Measurements from ENCODE around the gene CEBPE. TPM values are rescaled to one million over a fixed set of nuclear protein-coding genes. Genes with fewer than 3 reads are reported as not detected.

CEBPE gene
- total and polyA plus RNA-seq, 11 donors = 0.18 to 0.32 (median 0.24) TPM; not detected in 8

- Histone ChIP-seq H3K27ac (peak overlapping the region in 1 of 12 donors; percentile 86), H3K4me3 (no peak overlapping the region), H3K27me3 (no peaks in the 10 kb centered on the region), H3K4me1 (peaks cover 0 to 54% (median 9%) of the 10 kb centered on the region in 12 donors), H3K9me3 (no peaks in the 10 kb centered on the region), H3K36me3 (no peaks in the 10 kb centered on the region)
- TF ChIP-seq CTCF (IDR thresholded peaks at IDR 0.05) (no peak), POLR2A (IDR thresholded peaks at IDR 0.05) (no peak)
- ATAC-seq (no peak), DNase-seq (no peak)
- WGBS, 4 donors = 66 to 84% (median 76%) methylated on average over 5 of the region's 5 CpGs
- intact Hi-C loops (cut with DNase I) = no loop called here
These were observed 43.0 kb upstream of the CEBPE start for GRCh38 chr14:23162005-23162404.

GRCh38 chr14:23160924-23161522, 42.0 kb upstream of the CEBPE start:
- Histone ChIP-seq H3K27me3 (no peaks in the 10 kb centered on the region), H3K4me1 (peaks cover 0 to 50% (median 9%) of the 10 kb centered on the region in 12 donors), H3K9me3 (no peaks in the 10 kb centered on the region), H3K36me3 (no peaks in the 10 kb centered on the region), H3K27ac (peak overlapping the region in 5 of 12 donors; percentile 9 to 86 (median 30)), H3K4me3 (peak overlapping the region in 1 of 12 donors; percentile 5)
- intact Hi-C loops (cut with DNase I) = no loop called here
- ATAC-seq (peak; percentile 29 to 78 (median 68)), DNase-seq (peak in 4 of 5 donors; percentile 28 to 62 (median 45))
- WGBS, 4 donors = 37 to 47% (median 44%) methylated on average over 11 of the region's 11 CpGs
- TF ChIP-seq CTCF (IDR thresholded peaks at IDR 0.05) (no peak), POLR2A (IDR thresholded peaks at IDR 0.05) (no peak)

DNA sequence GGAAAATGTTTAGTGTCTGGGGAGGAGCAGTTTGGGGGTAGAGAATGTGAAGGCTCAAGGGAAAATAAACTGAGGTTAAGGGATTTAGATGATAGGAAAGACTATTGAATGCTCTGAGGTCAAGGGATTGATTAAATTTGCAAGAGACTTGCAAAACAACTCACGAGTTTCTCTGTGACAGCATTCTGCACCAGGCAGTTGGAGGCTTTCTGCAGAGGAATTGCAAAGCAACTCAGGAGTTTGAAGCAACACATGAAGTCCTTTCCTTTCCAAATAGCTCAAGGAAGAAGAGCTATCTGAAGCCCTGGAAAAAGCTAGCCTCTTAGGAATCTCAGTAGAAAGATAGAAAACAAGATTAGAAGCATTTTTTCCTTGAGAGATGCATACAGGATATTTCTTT, 40.5 kb upstream of the CEBPE start:
- intact Hi-C loops (cut with DNase I) = loop anchor here in 2 of 10 donors (5.0 kb wide), 1 partner anchor 37 kb away; no protein-coding TSS in a partner anchor
- peak overlapping the region in 1 of 12 donors; percentile 12 for H3K27ac ChIP-seq

More for the DNA sequence above, 40.5 kb upstream of the CEBPE start:
- no peak for ATAC-seq
- H3K36me3 ChIP-seq = no peaks in the 10 kb centered on the region
- no peak for DNase-seq
- peaks cover 0 to 62% (median 20%) of the 10 kb centered on the region in 12 donors for H3K4me1 ChIP-seq
- 57 to 70% (median 61%) methylated on average over 1 of the region's 1 CpG for WGBS, 4 donors
- no peak overlapping the region for H3K4me3 ChIP-seq
- H3K9me3 ChIP-seq = no peaks in the 10 kb centered on the region
- no peaks in the 10 kb centered on the region for H3K27me3 ChIP-seq
- no peak for TF ChIP-seq CTCF (IDR thresholded peaks at IDR 0.05)
- TF ChIP-seq POLR2A (IDR thresholded peaks at IDR 0.05) = no peak
